ENCODE data around the gene YTHDF1.

- TF ChIP-seq, protein P1, sequence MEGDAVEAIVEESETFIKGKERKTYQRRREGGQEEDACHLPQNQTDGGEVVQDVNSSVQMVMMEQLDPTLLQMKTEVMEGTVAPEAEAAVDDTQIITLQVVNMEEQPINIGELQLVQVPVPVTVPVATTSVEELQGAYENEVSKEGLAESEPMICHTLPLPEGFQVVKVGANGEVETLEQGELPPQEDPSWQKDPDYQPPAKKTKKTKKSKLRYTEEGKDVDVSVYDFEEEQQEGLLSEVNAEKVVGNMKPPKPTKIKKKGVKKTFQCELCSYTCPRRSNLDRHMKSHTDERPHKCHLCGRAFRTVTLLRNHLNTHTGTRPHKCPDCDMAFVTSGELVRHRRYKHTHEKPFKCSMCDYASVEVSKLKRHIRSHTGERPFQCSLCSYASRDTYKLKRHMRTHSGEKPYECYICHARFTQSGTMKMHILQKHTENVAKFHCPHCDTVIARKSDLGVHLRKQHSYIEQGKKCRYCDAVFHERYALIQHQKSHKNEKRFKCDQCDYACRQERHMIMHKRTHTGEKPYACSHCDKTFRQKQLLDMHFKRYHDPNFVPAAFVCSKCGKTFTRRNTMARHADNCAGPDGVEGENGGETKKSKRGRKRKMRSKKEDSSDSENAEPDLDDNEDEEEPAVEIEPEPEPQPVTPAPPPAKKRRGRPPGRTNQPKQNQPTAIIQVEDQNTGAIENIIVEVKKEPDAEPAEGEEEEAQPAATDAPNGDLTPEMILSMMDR (IDR thresholded peaks at IDR 0.05; ENCODE audit: low read length), result no peak
- TF ChIP-seq EZH2 (IDR thresholded peaks at IDR 0.05; ENCODE audit: borderline replicate concordance, low read length), result no peak
These were observed 41.7 kb upstream of the YTHDF1 start for GRCh38 chr20:63257629-63258028.
